OCI-LY7 (cell line): Measurements from ENCODE around the gene BSG.
A peak's percentile ranks its signal among the peaks of the same experiment; 100 is the strongest.

Experiments used
- CTCF ChIP-seq: fragments of 200-600 bp; sonication (generic); conservative IDR thresholded peaks from 2 replicates; pipeline ENCODE4 v1.5.1; 2014; ENCODE audit warnings: mild to moderate bottlenecking, antibody characterized with exemption, low read length, moderate library complexity, mixed read lengths
- EZH2phosphoT487 ChIP-seq: fragments of 200-600 bp; sonication (generic); IDR thresholded peaks from 2 replicates; pipeline ENCODE4 v1.6.1; 2018; ENCODE audit warnings: low read depth, borderline replicate concordance, mild to moderate bottlenecking, mixed run types, antibody characterized with exemption, low read length, moderate library complexity, mixed read lengths

- TF ChIP-seq CTCF (peak; percentile 2; the same call in 1 of the 2 replicates), EZH2phosphoT487 (no peak)
These were observed 16.6 kb downstream of the BSG start for GRCh38 chr19:588741-589692.
